ENCODE measurements around the gene GPC3. TPM values are rescaled to one million over a fixed set of nuclear protein-coding genes. Genes with fewer than 3 reads are reported as not detected.

The GPC3 gene
- total RNA-seq, 1 donor, result not detected

DNA sequence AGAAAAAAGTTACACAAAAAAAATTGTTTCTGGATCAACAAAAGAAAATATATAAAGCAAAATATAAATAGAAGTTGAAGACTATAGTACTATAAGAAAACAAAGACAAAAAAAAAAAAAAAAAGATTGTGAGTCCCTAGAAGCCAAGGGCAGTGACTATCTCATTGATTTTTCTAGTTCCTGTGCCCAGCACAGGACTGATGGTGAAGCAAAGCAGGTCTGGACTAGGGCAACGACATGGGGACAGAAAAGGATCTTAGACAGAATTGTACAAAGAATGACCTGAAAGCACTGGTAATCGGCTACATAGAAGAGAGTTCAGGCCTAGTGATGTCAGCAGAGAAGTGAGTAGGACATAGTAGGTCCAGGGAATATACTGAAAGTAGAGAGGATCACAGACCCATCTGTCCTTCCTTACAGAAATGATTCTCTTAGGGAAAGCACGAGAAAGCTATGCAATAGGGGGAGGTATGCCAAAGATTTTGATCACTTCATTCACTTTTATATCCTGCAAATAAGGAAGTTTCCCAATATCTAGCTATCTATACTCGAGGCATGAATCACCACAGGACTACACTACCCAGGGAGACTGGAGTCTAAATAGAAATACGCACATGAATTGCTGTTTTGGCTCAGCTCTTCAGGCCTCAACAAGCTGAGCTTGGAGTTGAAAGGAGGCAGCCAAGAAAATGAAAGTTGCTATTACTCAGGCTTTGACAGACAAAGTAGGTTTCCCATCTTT lies 339.2 kb downstream of the GPC3 start:
- Histone ChIP-seq H2AFZ (ENCODE audit: low read length) (peak overlapping the region; percentile 34), H3K79me2 (ENCODE audit: insufficient read depth, low read length) (no peaks in the 10 kb centered on the region), H3K27me3 (ENCODE audit: insufficient read depth, low read length) (no peaks in the 10 kb centered on the region), H3K4me3 (ENCODE audit: insufficient read depth, low read length) (no peak overlapping the region), H3K36me3 (ENCODE audit: insufficient read depth, low read length) (no peaks in the 10 kb centered on the region), H3K9me3 (ENCODE audit: low read depth, low read length) (no peaks in the 10 kb centered on the region), H4K20me1 (ENCODE audit: insufficient read depth, low read length) (no peaks in the 10 kb centered on the region), H3K4me1 (ENCODE audit: insufficient read depth, low read length) (peaks cover 7% of the 10 kb centered on the region), H3K27ac (ENCODE audit: low read depth, low read length) (peak overlapping the region; percentile 49), H3K4me2 (ENCODE audit: insufficient read depth, low read length) (peak overlapping the region; percentile 49)
- no peak for TF ChIP-seq CTCF (IDR thresholded peaks at IDR 0.05; ENCODE audit: extremely low read depth, low read depth, low read length)
- peak; percentile 63 for DNase-seq (ENCODE audit: insufficient read length, low spot score, missing footprints)

- Histone ChIP-seq H3K4me1 (ENCODE audit: insufficient read depth, low read length) (peaks cover 7% of the 10 kb centered on the region), H3K4me2 (ENCODE audit: insufficient read depth, low read length) (peak overlapping the region; percentile 38), H3K4me3 (ENCODE audit: insufficient read depth, low read length) (no peak overlapping the region), H3K9me3 (ENCODE audit: low read depth, low read length) (no peaks in the 10 kb centered on the region), H4K20me1 (ENCODE audit: insufficient read depth, low read length) (no peaks in the 10 kb centered on the region), H2AFZ (ENCODE audit: low read length) (peak overlapping the region; percentile 23), H3K27me3 (ENCODE audit: insufficient read depth, low read length) (no peaks in the 10 kb centered on the region), H3K79me2 (ENCODE audit: insufficient read depth, low read length) (no peaks in the 10 kb centered on the region), H3K27ac (ENCODE audit: low read depth, low read length) (no peak overlapping the region), H3K36me3 (ENCODE audit: insufficient read depth, low read length) (no peaks in the 10 kb centered on the region)
- TF ChIP-seq CTCF (IDR thresholded peaks at IDR 0.05; ENCODE audit: extremely low read depth, low read depth, low read length), result no peak
- peak; percentile 3 for DNase-seq (ENCODE audit: insufficient read length, low spot score, missing footprints)
Measured at GRCh38 chrX:133645256-133645655, 340.1 kb downstream of the GPC3 start.

DNA sequence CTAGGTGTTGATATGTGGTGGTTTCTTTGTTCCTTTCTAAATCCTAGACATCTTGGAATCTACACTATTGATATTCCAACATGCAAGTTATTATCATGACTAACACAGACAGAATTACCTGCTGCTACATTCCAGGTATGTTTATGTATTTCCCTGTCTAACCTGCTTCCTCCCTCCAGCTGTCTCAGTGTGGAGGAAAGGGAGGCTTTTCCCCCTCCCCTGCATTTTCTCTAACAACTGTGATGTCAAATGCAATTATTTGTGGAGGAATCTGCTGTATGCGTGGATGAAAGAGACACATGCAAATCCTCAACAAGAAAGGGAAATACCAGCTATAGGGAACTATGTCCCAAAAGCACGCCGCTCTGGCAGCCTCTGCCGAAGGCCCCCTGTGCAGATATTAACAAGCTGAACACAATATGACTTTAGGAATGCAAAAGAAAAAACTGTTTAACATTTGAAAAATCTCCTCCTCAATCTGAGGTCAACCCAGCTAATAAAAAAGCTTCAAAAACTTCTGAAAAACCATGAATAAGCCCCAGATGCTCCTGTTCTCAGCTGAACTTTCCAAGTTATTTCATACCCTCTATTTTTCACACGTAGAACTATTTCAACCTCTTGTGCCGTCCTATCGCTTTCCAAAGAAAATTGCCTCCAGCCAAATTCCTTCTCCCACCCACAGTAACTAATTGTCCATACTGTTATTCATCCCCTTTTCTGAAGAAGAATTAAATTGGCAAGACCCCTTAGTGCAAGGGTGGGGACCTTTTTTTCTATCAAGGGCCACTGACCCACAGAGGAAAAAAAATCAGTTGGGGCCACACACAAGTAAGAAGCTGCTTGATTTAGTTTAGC lies 345.0 kb downstream of the GPC3 start:
- Histone ChIP-seq H3K79me2 (ENCODE audit: insufficient read depth, low read length) (no peaks in the 10 kb centered on the region), H2AFZ (ENCODE audit: low read length) (no peak overlapping the region), H3K27ac (ENCODE audit: low read depth, low read length) (no peak overlapping the region), H3K4me3 (ENCODE audit: insufficient read depth, low read length) (no peak overlapping the region), H4K20me1 (ENCODE audit: insufficient read depth, low read length) (no peaks in the 10 kb centered on the region), H3K4me2 (ENCODE audit: insufficient read depth, low read length) (no peak overlapping the region), H3K36me3 (ENCODE audit: insufficient read depth, low read length) (no peaks in the 10 kb centered on the region), H3K4me1 (ENCODE audit: insufficient read depth, low read length) (no peaks in the 10 kb centered on the region), H3K27me3 (ENCODE audit: insufficient read depth, low read length) (peaks cover 4% of the 10 kb centered on the region), H3K9me3 (ENCODE audit: low read depth, low read length) (no peaks in the 10 kb centered on the region)
- no peak for TF ChIP-seq CTCF (IDR thresholded peaks at IDR 0.05; ENCODE audit: extremely low read depth, low read depth, low read length)
- no peak for DNase-seq (ENCODE audit: insufficient read length, low spot score, missing footprints)

- no peak overlapping the region for H3K4me2 ChIP-seq (ENCODE audit: insufficient read depth, low read length)
- H2AFZ ChIP-seq (ENCODE audit: low read length), result no peak overlapping the region
- DNase-seq (ENCODE audit: insufficient read length, low spot score, missing footprints), result peak; percentile 3
- H3K27me3 ChIP-seq (ENCODE audit: insufficient read depth, low read length), result peaks cover 4% of the 10 kb centered on the region
- H3K4me3 ChIP-seq (ENCODE audit: insufficient read depth, low read length), result no peak overlapping the region
- H3K79me2 ChIP-seq (ENCODE audit: insufficient read depth, low read length), result no peaks in the 10 kb centered on the region
- no peaks in the 10 kb centered on the region for H3K4me1 ChIP-seq (ENCODE audit: insufficient read depth, low read length)
- no peaks in the 10 kb centered on the region for H4K20me1 ChIP-seq (ENCODE audit: insufficient read depth, low read length)
- TF ChIP-seq CTCF (IDR thresholded peaks at IDR 0.05; ENCODE audit: extremely low read depth, low read depth, low read length), result no peak
- H3K36me3 ChIP-seq (ENCODE audit: insufficient read depth, low read length), result no peaks in the 10 kb centered on the region
- no peak overlapping the region for H3K27ac ChIP-seq (ENCODE audit: low read depth, low read length)
- no peaks in the 10 kb centered on the region for H3K9me3 ChIP-seq (ENCODE audit: low read depth, low read length)
Measured at GRCh38 chrX:133639726-133640125, 345.7 kb downstream of the GPC3 start.

All from osteoblast (primary cell).